Activated gamma-delta T cell (primary cell): ENCODE data around the gene ZNF281.
A peak's percentile ranks its signal among the peaks of the same experiment; 100 is the strongest.
"Not testable (repeated sequence)": the region's sequence is repeated elsewhere in the genome, so short reads cannot be mapped to it uniquely, and the experiment has no call there.

Experiments used
- DNase-seq: peaks from one replicate; lab custom pipeline; 2025; lab: John Stamatoyannopoulos, UW
- total RNA-seq, 2 donors: gene quantifications; one replicate each; lab custom pipeline; 2026; lab: John Stamatoyannopoulos, UW

The ZNF281 gene, protein sequence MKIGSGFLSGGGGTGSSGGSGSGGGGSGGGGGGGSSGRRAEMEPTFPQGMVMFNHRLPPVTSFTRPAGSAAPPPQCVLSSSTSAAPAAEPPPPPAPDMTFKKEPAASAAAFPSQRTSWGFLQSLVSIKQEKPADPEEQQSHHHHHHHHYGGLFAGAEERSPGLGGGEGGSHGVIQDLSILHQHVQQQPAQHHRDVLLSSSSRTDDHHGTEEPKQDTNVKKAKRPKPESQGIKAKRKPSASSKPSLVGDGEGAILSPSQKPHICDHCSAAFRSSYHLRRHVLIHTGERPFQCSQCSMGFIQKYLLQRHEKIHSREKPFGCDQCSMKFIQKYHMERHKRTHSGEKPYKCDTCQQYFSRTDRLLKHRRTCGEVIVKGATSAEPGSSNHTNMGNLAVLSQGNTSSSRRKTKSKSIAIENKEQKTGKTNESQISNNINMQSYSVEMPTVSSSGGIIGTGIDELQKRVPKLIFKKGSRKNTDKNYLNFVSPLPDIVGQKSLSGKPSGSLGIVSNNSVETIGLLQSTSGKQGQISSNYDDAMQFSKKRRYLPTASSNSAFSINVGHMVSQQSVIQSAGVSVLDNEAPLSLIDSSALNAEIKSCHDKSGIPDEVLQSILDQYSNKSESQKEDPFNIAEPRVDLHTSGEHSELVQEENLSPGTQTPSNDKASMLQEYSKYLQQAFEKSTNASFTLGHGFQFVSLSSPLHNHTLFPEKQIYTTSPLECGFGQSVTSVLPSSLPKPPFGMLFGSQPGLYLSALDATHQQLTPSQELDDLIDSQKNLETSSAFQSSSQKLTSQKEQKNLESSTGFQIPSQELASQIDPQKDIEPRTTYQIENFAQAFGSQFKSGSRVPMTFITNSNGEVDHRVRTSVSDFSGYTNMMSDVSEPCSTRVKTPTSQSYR
- 90.9 to 91.9 reads per million in 2 donors for total RNA-seq

DNA sequence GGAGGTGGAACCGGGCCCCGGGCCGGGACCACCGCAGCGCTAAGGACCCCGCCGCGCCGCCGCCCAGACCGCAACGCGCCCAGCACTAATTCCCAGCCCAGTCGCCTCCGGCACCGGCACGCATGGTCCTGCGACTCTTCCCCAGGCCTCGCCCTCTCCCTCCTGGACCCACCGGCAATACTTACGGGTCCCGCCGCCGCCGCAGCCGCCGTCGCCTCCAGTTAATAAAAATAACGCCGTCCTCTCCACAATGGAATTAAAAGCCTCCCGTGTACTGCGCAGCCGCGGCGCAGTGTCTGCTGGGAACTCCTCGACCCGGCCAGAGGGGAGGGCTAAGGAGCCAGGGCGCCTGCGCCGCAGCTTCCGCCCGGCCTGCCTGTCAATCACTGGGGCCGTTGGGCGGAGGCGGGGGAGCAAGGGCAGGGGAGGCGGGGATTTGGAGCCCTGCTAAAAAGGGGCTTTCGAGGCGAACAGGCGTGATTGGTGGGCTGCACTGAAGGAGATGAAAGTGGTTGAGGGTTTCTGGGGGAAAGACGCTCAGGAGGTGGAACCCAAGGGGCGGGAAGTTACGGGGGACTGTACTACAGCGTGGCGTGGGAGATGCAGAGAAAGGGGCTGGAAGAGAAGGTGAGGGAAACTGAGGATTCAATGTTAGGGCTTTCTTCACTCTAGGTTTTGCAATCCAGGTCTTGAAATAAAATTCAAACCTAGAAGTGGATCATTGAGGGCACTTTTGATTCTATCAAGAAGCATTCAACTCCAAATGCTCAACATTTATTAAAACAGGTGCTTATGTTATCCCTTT, at the start of gene ZNF281:
Gene ZNF281, minus strand, starts transcription at position 276 of the 805 bp plus-strand sequence. CDS start 331 bp downstream, outside the sequence.
- DNase-seq: peak; percentile 95

DNA sequence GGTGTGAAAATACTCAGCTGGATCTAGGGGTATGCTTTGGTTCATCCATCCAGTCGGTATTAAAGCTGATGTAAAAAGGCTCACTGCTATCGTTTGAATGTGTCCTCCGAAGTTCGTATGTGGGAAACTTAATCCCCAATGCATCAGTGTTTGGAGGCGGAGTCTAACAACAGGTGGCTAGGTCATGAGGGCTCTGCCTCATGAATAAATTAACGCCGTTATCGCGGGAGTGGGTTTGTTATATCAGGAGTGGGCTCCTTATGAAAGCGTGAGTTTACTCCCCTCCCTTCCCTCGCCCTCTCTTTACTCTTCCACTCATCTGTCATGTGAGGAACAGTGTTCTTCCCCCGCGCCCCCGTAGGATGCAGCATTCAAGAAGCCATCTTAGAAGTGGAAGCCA, 48.9 kb upstream of the ZNF281 start:
- no peak for DNase-seq

DNA sequence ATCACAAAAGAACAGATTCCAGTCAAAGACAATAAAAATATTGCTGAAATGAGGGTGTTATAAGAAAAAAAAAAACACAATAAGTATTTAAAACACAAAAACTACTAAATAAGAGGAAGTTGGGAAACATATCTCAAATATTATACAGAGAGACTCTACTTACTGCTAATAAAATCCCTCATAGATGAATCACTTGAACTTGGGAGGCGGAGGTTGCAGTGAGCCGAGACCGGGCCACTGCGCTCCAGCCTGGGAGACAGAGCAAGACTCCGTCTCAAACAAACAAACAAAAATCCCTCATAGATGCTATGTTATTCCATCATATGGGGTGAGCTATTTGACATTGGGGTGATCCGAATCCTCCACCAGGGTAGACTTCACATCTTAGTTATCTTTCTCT, 48.0 kb upstream of the ZNF281 start:
- no peak for DNase-seq

DNA sequence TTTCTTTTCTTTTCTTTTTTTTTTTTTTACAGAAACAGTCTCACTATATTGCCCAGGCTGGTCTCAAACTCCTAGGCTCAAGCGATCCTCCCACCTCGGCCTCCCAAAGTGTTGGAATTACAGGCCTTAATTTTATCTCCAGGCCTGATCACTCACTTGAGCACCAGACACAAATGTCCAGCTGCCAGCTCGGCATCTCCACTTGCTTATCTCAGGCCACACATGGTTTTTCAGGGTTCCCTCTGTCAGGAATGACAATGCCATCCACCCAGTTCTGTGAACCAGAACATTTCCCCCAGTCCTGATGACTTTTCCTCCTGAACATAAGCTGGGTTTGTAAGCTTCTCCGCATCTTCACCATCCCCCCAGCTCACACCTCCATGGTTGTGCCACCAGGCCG, 44.6 kb upstream of the ZNF281 start:
- DNase-seq: no peak

DNA sequence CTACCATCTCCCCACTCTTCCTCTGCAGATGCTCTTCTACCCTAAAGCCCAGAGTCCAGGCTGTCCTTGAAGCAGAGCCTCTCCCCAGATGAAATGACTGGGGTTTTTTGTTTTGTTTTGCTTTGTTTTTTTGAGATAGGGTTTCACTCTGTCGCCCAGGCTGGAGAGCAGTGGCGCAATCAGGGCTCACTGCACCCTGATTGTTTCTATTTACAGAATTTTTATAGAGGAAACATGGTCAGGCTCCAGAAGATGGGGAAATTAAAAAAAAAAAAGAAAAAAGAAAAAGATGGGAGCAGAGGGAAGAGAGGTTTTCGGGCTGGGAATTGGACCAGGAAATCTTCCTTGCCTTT, 43.7 kb upstream of the ZNF281 start:
- no peak for DNase-seq

DNA sequence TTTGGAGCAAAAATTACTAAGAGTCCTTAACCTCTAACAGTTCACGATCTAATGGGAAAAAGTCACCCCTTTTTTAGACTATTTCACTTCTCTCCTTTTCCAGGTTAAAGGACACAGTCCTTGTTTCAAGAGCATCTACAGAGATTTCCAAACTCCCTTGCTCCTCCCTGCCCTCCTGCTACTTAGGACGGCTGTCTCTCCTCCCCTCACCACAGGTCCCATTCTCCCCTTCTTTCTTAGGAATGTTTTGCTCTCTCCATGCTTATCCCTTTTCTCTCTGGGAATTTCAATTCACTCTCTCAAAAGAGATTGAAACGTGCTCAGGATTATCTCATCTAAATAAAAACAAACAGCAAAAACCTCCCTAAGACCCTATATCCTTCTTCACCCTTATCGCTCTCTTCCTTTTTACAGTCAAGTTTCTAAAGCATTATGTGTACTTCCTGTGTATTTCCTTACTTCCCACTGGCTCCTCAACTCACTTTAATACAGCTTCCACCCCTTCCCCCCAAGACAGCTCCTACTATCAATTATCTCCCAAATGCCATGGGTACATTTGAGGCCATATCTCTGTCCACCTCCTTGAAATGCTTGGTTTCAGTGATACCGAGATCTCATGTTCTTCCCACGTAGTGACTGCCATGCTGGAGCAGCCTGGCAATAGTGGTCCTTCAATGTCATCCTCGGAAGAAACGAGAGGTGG, 43.2 kb upstream of the ZNF281 start:
- no peak for DNase-seq

DNA sequence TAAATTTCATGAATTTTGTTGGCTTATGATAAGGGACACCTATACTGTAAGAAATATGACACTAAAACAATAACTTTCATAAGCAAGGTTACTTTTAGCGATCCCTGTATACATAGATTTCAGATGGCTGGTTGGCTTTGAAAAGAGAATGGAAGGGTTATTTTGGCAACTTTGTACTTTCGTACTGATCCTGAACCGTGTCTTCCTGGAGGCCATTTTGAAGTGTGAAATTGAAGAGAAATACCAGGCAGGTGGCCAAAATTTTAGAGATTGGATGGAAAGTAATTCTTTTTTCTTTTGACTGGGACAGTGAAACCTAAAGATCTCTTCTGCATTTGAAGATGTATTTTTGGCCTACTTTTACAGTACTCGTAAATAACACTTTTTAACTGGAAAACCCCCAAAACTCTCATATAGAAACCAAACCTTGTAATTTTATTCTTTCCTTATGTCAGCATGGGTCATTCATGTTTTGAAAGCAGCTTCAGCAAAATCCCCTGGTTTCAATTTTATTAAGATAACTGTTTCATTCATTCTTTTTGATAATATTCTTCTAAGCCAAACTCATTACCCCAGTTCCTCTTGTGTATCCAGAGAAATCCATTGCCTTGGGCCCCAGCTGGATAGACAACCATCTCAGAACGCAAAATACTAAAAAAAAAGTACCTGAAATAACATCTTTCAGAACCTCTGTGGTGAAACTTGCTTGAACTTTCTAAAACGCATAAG, 38.4 kb upstream of the ZNF281 start:
- DNase-seq: no peak

DNA sequence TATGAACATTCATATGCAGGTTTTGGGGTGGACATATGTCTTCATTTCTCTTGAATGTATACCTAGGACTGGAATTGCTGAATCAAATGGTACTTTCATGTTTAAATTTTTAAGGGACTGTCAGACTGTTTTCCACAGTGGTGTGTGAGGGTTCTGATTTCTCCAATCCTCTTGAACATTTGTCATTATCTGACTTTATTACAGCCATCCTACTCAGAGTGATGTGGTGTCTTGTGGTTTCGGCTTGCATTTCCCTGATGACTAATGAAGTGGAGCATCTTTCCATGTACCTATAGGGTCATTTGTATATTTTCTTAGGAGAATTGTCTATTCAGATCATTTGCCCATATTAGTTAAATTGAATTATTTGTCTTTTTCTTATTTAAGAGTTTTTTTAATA, 35.4 kb upstream of the ZNF281 start:
- DNase-seq: no peak

DNA sequence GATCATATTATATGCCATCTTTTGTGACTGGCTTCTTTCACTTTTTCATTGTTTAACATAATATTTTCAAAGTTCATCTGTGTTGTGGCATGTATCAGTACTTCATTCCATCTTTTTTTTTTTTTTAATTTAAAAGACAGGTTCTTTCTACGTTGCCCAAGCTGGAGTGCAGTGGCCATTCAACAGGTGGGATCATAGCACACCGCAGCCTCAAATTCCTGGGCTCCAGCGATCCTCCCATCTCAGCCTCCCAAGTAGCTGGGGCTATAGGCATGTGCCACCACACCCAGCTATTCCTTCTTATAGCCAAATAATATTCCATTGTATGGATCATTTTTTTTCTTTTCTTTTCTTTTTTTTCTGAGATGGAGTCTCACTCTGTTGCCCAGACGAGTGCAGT, 34.6 kb upstream of the ZNF281 start:
- no peak for DNase-seq

DNA sequence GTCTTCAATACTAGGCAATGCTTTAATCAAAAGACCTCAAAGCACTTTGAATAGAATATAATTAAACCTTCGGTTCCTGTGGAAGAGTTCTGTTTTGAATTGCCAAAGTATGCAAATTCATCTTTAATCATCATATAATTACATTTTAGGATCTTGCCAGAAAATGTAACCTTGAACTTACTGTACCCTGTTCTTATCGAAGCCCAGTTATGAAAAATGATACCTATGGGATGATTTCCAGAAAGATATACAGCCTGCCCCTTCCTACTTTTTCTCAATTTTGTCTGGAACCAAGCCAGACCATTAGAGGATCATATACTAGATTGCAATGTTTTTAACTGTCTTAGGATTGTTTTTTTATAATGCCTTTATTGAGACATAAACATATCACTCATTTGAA, 34.0 kb upstream of the ZNF281 start:
- DNase-seq: no peak

DNA sequence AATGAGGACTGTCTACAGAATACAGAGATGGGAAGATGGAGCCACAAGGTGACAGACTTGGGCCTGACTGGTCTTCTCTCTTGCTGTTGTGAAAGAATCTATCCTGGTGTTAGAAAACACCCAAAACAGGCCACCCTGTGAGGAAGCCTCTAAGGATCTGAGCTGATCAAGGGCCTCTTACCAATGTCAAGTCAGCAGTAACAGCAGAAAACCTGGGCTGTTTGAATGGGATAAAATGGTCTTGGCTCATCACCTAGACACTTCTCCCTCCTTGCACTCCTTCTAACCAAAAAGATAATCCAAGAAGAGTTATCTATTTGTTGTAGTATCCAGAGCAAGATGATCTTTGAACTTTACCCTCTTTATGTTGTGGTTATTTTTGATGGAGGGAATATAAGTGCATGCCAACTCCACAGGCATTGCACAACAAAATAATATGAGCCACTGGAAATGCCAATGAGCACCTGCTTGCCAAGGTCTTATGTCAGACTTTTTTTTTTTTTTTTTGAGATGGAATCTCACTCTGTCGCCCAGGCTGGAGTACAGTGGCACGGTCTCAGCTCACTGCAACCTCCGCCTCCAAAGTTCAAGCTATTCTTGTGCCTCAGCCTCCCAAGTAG, 32.8 kb upstream of the ZNF281 start:
- DNase-seq: no peak

DNA sequence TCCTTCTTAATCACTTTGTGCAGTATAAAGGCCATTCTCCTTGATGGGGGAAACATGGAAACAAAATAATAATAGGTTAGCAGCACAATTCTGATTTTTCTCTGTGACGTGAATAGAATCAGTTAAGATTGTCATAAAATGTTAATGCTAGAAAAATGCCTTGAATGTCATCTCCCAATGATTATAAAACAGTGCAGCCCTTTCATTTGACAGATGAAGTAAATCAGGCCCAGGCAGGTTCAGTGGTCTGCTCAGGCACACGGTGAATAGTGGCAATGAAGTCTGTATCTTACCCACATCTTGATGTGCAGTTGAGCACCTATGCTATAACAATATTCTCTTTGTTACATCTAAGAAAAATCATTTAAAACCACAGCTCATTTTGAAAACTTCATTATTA, 32.2 kb upstream of the ZNF281 start:
- no peak for DNase-seq

DNA sequence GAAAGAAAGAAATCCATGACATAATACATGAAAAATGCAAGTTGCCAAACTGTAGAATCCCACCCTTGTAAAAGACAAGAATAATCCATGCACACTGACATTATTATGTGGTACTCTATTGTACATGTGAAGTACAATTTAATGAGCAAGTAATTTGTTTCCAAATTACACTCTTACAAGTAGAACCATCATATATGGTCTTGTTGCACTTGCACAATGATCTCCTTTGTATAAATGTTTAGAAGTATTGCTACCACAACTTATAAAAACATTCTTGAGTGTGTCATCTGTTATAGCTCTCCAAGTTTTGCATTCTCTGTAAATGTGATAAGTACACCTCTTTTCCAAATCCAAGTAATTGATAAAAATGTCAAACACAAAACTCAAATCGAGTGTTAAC, 29.1 kb upstream of the ZNF281 start:
- no peak for DNase-seq

DNA sequence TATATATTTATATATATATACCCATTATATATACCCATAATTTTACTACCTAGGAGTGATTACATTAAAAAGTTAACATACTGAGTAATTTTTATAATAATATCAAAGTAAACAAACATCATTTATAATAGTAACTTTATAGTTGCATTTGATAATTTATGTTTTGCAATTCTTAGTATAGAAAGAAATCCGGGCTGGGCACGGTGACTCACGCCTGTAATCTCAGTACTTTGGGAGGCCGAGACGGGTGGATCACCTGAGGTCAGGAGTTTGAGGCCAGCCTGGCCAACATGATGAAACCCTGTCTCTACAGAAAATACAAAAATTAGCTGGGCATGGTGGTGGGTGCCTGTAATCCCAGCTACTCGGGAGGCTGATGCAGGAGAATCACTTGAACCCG, 28.6 kb upstream of the ZNF281 start:
- not testable (repeated sequence) for DNase-seq

DNA sequence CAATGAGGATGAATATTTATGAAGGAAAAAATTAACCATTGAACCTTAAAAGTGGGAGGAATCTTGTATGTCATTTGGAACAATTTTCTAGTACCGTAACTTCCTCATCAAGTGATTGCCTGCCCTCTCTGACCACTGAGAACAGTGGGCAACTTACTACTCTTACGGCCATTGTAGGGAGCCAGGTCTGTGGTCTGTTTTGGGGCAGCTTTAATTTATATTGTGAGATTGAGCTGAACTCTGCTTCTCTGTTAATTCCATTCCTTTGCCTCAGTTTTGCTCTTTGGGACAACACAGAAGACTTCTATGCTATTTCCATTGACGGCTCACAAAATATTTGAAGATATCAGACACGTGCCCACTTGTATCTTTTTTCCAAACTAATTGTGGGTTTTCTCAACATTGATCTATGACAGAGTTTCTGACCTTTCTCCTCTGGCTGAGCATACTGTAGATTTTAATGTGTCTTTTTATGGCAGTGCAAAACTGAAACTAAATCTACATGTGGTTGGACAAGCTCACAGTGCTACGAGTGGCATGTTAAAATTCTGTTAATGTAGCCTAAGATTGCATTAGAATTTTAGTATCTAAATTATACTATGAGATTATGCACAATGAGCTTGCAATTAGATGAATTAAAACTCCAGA, 27.8 kb upstream of the ZNF281 start:
- DNase-seq: no peak

DNA sequence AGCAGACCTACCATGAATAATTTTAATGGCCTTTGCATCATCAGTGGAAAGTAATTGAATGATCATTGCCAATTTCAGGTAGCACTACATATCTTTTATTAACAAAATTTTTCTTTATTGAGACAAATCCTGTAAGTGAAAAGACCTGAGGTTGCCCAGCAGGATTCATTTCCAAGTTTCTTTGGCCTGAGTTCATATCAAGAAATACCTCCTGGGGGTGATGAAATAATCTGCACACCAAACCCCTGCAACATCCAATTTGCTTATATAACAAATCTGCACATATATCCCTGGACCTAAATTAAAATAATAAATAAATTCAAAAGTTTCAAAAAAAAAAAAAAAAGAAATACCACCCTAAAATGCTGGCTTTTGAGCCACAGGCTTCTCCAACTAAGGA, 27.3 kb upstream of the ZNF281 start:
- DNase-seq: no peak

DNA sequence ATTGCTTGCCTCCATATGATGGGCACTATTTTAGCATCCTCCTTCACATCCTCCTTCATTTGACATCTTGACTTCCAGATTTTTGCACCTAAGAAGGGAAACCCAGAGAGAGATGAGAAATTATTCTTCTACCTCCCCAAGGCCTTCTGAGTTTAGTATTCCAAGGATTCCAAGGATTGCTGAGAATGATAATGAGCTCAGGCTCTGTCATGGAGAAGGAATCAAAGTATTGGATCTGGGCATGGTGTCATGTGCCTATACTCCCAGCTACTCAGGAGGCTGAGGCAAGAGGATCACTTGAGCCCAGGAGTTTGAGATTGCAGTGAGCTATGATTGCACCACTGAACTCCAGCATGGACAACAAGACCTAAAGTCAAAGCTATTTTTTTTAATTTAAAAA, 26.6 kb upstream of the ZNF281 start:
- no peak for DNase-seq

DNA sequence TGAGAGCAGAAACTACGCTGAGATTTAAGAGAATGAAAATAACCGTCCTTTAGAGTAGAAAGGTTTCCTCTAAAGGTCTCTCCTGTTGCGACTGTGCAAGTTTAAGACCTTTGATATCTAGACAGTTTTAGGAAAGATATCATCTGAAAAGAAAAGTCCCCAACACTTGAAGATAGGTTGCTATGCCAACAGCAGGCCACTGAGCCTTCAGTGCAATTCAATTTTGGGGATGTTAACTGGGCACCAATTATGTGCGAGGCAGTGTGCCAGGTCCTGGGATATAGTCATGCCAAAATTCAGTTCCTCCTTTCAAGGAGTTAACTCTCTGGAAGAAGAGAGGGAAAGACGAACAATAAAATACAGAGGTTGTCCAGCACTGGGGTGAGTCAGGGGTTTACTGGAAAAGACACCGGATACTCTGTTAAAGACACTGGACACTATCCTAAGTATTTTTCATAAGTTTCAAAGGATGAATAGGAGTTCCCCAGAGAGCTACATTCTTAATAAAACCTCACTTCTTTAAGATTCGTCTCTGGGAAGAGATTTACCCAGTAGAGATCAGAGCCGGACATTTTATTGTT, 25.5 kb upstream of the ZNF281 start:
- DNase-seq: no peak

DNA sequence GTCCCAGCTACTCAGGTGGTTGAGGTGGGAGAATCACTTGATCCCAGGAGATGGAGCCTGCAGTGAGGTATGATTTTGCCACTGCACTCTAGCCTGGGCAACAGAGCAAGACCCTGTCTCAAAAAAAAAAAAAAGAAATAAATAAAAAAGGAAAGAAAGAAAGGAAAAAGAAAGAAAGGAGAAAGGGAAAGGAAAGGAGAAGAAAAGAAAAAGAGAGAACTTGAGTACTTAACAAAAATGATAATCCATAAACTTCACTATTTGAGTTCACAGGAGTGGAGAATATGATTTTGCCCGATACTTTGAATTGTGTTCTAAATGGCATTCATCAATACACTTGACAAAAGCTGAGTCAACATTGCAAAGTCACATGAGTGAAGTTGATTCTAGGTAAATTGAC, 23.8 kb upstream of the ZNF281 start:
- no peak for DNase-seq

DNA sequence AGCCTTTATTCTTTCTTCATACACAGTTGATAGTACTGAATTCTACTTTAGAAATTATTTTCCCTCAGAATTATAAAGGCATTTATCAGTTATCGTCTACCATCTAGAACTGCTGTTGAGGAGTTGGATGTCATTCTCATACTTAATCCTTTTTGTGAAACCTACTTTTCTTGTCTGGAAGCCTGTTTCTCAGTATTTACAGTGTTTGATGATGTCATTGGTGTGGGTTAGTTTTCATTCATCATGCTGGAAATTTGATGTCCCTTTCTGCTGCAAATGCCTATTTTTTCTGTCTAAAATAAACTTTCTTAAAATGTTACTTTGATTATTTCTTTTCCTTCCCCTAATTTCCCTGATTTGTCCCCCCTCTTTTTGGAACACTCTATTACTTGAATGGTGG, 22.8 kb upstream of the ZNF281 start:
- no peak for DNase-seq
